ENCODE measurements around the gene FAM193A. TPM values are rescaled to one million over a fixed set of nuclear protein-coding genes. Genes with fewer than 3 reads are reported as not detected.

FAM193A gene
- total and polyA plus RNA-seq, 9 donors: 12.9 to 24.2 (median 19.7) TPM

- Histone ChIP-seq H3K9me3 (replicated peaks; ENCODE audit: control insufficient read depth, low read depth, low read length) (no peaks in the 10 kb centered on the region), H3K4me3 (ENCODE audit: low read length) (no peak overlapping the region), H3K27me3 (ENCODE audit: control insufficient read depth, insufficient read depth, low read length) (no peaks in the 10 kb centered on the region), H3K27ac (ENCODE audit: low read length) (no peak overlapping the region), H3K36me3 (ENCODE audit: control insufficient read depth, insufficient read depth, low read length) (peaks cover 70% of the 10 kb centered on the region), H3K4me1 (ENCODE audit: control insufficient read depth, insufficient read depth, low read length) (no peaks in the 10 kb centered on the region)
- DNase-seq: no peak
- WGBS (ENCODE audit: insufficient coverage): 80% methylated on average over 5 of the region's 13 CpGs
Measured at GRCh38 chr4:2686379-2687265, 150.2 kb downstream of the FAM193A start.

- DNase-seq: no peak
- Histone ChIP-seq H3K4me1 (ENCODE audit: control insufficient read depth, insufficient read depth, low read length) (no peaks in the 10 kb centered on the region), H3K9me3 (replicated peaks; ENCODE audit: control insufficient read depth, low read depth, low read length) (no peaks in the 10 kb centered on the region), H3K4me3 (ENCODE audit: low read length) (no peak overlapping the region), H3K27ac (ENCODE audit: low read length) (no peak overlapping the region), H3K36me3 (ENCODE audit: control insufficient read depth, insufficient read depth, low read length) (peaks cover 80% of the 10 kb centered on the region), H3K27me3 (ENCODE audit: control insufficient read depth, insufficient read depth, low read length) (no peaks in the 10 kb centered on the region)
- WGBS (ENCODE audit: insufficient coverage): 94% methylated on average over 11 of the region's 11 CpGs
Measured at GRCh38 chr4:2688281-2688680, 151.8 kb downstream of the FAM193A start.

- Histone ChIP-seq H3K4me1 (ENCODE audit: control insufficient read depth, insufficient read depth, low read length) (no peaks in the 10 kb centered on the region), H3K36me3 (ENCODE audit: control insufficient read depth, insufficient read depth, low read length) (peaks cover 83% of the 10 kb centered on the region), H3K4me3 (ENCODE audit: low read length) (no peak overlapping the region), H3K27me3 (ENCODE audit: control insufficient read depth, insufficient read depth, low read length) (no peaks in the 10 kb centered on the region), H3K27ac (ENCODE audit: low read length) (no peak overlapping the region), H3K9me3 (replicated peaks; ENCODE audit: control insufficient read depth, low read depth, low read length) (no peaks in the 10 kb centered on the region)
- DNase-seq: no peak
- WGBS (ENCODE audit: insufficient coverage): 82% methylated on average over 2 of the region's 4 CpGs
Measured at GRCh38 chr4:2688697-2689096, 152.2 kb downstream of the FAM193A start.

GRCh38 chr4:2689114-2689513 is 152.7 kb downstream of the FAM193A start:
- Histone ChIP-seq H3K9me3 (replicated peaks; ENCODE audit: control insufficient read depth, low read depth, low read length) (no peaks in the 10 kb centered on the region), H3K4me1 (ENCODE audit: control insufficient read depth, insufficient read depth, low read length) (no peaks in the 10 kb centered on the region), H3K4me3 (ENCODE audit: low read length) (no peak overlapping the region), H3K27ac (ENCODE audit: low read length) (no peak overlapping the region), H3K36me3 (ENCODE audit: control insufficient read depth, insufficient read depth, low read length) (peaks cover 82% of the 10 kb centered on the region), H3K27me3 (ENCODE audit: control insufficient read depth, insufficient read depth, low read length) (no peaks in the 10 kb centered on the region)
- no peak for DNase-seq
- 57% methylated on average over 3 of the region's 6 CpGs for WGBS (ENCODE audit: insufficient coverage)

- no peaks in the 10 kb centered on the region for H3K9me3 ChIP-seq (replicated peaks; ENCODE audit: control insufficient read depth, low read depth, low read length)
- no peaks in the 10 kb centered on the region for H3K4me1 ChIP-seq (ENCODE audit: control insufficient read depth, insufficient read depth, low read length)
- peaks cover 83% of the 10 kb centered on the region for H3K36me3 ChIP-seq (ENCODE audit: control insufficient read depth, insufficient read depth, low read length)
- no peak for DNase-seq
- WGBS (ENCODE audit: insufficient coverage): 80% methylated on average over 17 of the region's 19 CpGs
- H3K27me3 ChIP-seq (ENCODE audit: control insufficient read depth, insufficient read depth, low read length): no peaks in the 10 kb centered on the region
- no peak overlapping the region for H3K27ac ChIP-seq (ENCODE audit: low read length)
- H3K4me3 ChIP-seq (ENCODE audit: low read length): no peak overlapping the region
Measured at GRCh38 chr4:2689825-2690700, 153.6 kb downstream of the FAM193A start.

GRCh38 chr4:2691313-2691712 is 154.9 kb downstream of the FAM193A start:
- Histone ChIP-seq H3K9me3 (replicated peaks; ENCODE audit: control insufficient read depth, low read depth, low read length) (no peaks in the 10 kb centered on the region), H3K27me3 (ENCODE audit: control insufficient read depth, insufficient read depth, low read length) (no peaks in the 10 kb centered on the region), H3K36me3 (ENCODE audit: control insufficient read depth, insufficient read depth, low read length) (peaks cover 78% of the 10 kb centered on the region), H3K27ac (ENCODE audit: low read length) (no peak overlapping the region), H3K4me1 (ENCODE audit: control insufficient read depth, insufficient read depth, low read length) (no peaks in the 10 kb centered on the region), H3K4me3 (ENCODE audit: low read length) (no peak overlapping the region)
- 93% methylated on average over 3 of the region's 5 CpGs for WGBS (ENCODE audit: insufficient coverage)
- DNase-seq: no peak

GRCh38 chr4:2691952-2692435 is 155.5 kb downstream of the FAM193A start:
- Histone ChIP-seq H3K27me3 (ENCODE audit: control insufficient read depth, insufficient read depth, low read length) (no peaks in the 10 kb centered on the region), H3K27ac (ENCODE audit: low read length) (no peak overlapping the region), H3K4me1 (ENCODE audit: control insufficient read depth, insufficient read depth, low read length) (no peaks in the 10 kb centered on the region), H3K9me3 (replicated peaks; ENCODE audit: control insufficient read depth, low read depth, low read length) (no peaks in the 10 kb centered on the region), H3K36me3 (ENCODE audit: control insufficient read depth, insufficient read depth, low read length) (peaks cover 78% of the 10 kb centered on the region), H3K4me3 (ENCODE audit: low read length) (no peak overlapping the region)
- WGBS (ENCODE audit: insufficient coverage): 80% methylated on average over 1 of the region's 7 CpGs
- no peak for DNase-seq

GRCh38 chr4:2694691-2695090 is 158.2 kb downstream of the FAM193A start:
- H3K4me3 ChIP-seq (ENCODE audit: low read length): no peak overlapping the region
- no peaks in the 10 kb centered on the region for H3K27me3 ChIP-seq (ENCODE audit: control insufficient read depth, insufficient read depth, low read length)
- H3K36me3 ChIP-seq (ENCODE audit: control insufficient read depth, insufficient read depth, low read length): peaks cover 82% of the 10 kb centered on the region
- H3K27ac ChIP-seq (ENCODE audit: low read length): no peak overlapping the region
- H3K9me3 ChIP-seq (replicated peaks; ENCODE audit: control insufficient read depth, low read depth, low read length): no peaks in the 10 kb centered on the region
- no peaks in the 10 kb centered on the region for H3K4me1 ChIP-seq (ENCODE audit: control insufficient read depth, insufficient read depth, low read length)
- no peak for DNase-seq
- 89% methylated on average over 12 of the region's 16 CpGs for WGBS (ENCODE audit: insufficient coverage)

GRCh38 chr4:2695346-2696060 is 159.1 kb downstream of the FAM193A start:
- H3K27me3 ChIP-seq (ENCODE audit: control insufficient read depth, insufficient read depth, low read length): no peaks in the 10 kb centered on the region
- H3K4me3 ChIP-seq (ENCODE audit: low read length): no peak overlapping the region
- no peak overlapping the region for H3K27ac ChIP-seq (ENCODE audit: low read length)
- no peaks in the 10 kb centered on the region for H3K4me1 ChIP-seq (ENCODE audit: control insufficient read depth, insufficient read depth, low read length)
- peaks cover 88% of the 10 kb centered on the region for H3K36me3 ChIP-seq (ENCODE audit: control insufficient read depth, insufficient read depth, low read length)
- 100% methylated on average over 1 of the region's 5 CpGs for WGBS (ENCODE audit: insufficient coverage)
- DNase-seq: no peak
- H3K9me3 ChIP-seq (replicated peaks; ENCODE audit: control insufficient read depth, low read depth, low read length): no peaks in the 10 kb centered on the region

Measured in muscle of leg (tissue), 11 donors.